K562 (cell line): ENCODE measurements around the gene HS3ST4.

Experiments
- SP2 ChIP-seq: IDR thresholded peaks from 2 replicates; pipeline ENCODE4 v1.6.1; 2011; ENCODE audit warnings: mild to moderate bottlenecking, low read depth, low read length, moderate library complexity; ENCODE audit not compliant: poor library complexity, severe bottlenecking; ENCODE audit errors: extremely low read depth
- ZNF12 ChIP-seq: sonication (generic); formaldehyde crosslinking; IDR thresholded peaks from 2 replicates; pipeline ENCODE4 v1.4.0; 2020; ENCODE audit warnings: mild to moderate bottlenecking, missing genetic modification reagents
- ZNF395 ChIP-seq: fragments of 200-800 bp; sonication (Bioruptor generic); IDR thresholded peaks from 2 replicates; pipeline ENCODE4 v1.6.1; 2017; ENCODE audit warnings: missing genetic modification characterization, missing compliant biosample characterization
- TF ChIP-seq, protein P1 (sequence below): fragments of 450-650 bp; IDR thresholded peaks from 2 replicates; pipeline ENCODE4 v1.6.1; 2018; ENCODE audit warnings: mild to moderate bottlenecking, low read depth; ENCODE audit not compliant: partially characterized antibody

- TF ChIP-seq ZNF395 (CRISPR knock-in tag): no peak
- no peak for TF ChIP-seq ZNF12 (CRISPR knock-in tag)
- TF ChIP-seq, protein P1, sequence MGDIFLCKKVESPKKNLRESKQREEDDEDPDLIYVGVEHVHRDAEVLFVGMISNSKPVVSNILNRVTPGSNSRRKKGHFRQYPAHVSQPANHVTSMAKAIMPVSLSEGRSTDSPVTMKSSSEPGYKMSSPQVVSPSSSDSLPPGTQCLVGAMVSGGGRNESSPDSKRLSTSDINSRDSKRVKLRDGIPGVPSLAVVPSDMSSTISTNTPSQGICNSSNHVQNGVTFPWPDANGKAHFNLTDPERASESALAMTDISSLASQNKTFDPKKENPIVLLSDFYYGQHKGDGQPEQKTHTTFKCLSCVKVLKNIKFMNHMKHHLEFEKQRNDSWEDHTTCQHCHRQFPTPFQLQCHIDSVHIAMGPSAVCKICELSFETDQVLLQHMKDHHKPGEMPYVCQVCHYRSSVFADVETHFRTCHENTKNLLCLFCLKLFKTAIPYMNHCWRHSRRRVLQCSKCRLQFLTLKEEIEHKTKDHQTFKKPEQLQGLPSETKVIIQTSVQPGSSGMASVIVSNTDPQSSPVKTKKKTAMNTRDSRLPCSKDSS: no peak
- no peak for TF ChIP-seq SP2
Measured at GRCh38 chr16:25693631-25694030, 1.9 kb downstream of the HS3ST4 start.
